PC-9 (cell line): ENCODE measurements around the gene ADAM19. TPM values are rescaled to one million over a fixed set of nuclear protein-coding genes. Genes with fewer than 3 reads are reported as not detected.

Source experiments
- BruUV-seq: library from RNA; stranded (reverse); fragments of 400-500 nt; replicated peaks from 2 replicates; lab custom pipeline; 2021; lab: Mats Ljungman, UMichigan
- CTCF ChIA-PET: fragments of 300-600 bp; sonication (Branson Sonifier 250); formaldehyde crosslinking; loops from one replicate; lab custom pipeline; 2022; ENCODE audit warnings: antibody characterized with exemption; lab: Charles Lee
- POLR2A ChIA-PET: fragments of 300-600 bp; sonication (Branson Sonifier 250); formaldehyde crosslinking; loops from one replicate; lab custom pipeline; 2022; ENCODE audit warnings: antibody characterized with exemption; ENCODE audit not compliant: unreplicated experiment; lab: Charles Lee
- DNase-seq, 2 experiments: peaks; one replicate each; pipeline versions ENCODE4 v3.0.0 to v3.0.0-alpha.2; 2015 to 2022; ENCODE audit warnings: mixed read lengths in 1 of 2
- H2AFZ ChIP-seq: fragments of 200-600 bp; sonication (generic); 2 replicates; pipeline ENCODE4 v1.8.1; 2017; ENCODE audit warnings: antibody characterized with exemption
- H3F3A ChIP-seq: fragments of 200-600 bp; sonication (generic); 2 replicates; pipeline ENCODE4 v1.8.1; 2017; ENCODE audit warnings: antibody characterized with exemption, mild to moderate bottlenecking, low read depth; ENCODE audit not compliant: insufficient read depth
- H3K27ac ChIP-seq: fragments of 200-600 bp; sonication (generic); 2 replicates; pipeline ENCODE4 v1.6.1; 2016; ENCODE audit warnings: mixed run types
- H3K27me3 ChIP-seq: fragments of 200-600 bp; sonication (generic); 2 replicates; pipeline ENCODE4 v1.6.1; 2016; ENCODE audit warnings: low read depth, mixed run types; ENCODE audit not compliant: insufficient read depth
- H3K36me3 ChIP-seq: fragments of 200-600 bp; sonication (generic); 2 replicates; pipeline ENCODE4 v1.6.1; 2016; ENCODE audit warnings: low read depth, mixed run types
- H3K4me1 ChIP-seq: fragments of 200-600 bp; sonication (generic); replicated peaks from 2 replicates; pipeline ENCODE4 v1.6.1; 2016; ENCODE audit warnings: mixed run types; ENCODE audit not compliant: insufficient read depth
- H3K4me2 ChIP-seq: fragments of 200-600 bp; sonication (generic); 2 replicates; pipeline ENCODE4 v1.6.1; 2017; ENCODE audit warnings: mixed run types
- H3K4me3 ChIP-seq: fragments of 200-600 bp; sonication (generic); 2 replicates; pipeline ENCODE4 v1.6.1; 2016; ENCODE audit warnings: mixed run types
- H3K79me2 ChIP-seq: fragments of 200-600 bp; sonication (generic); 2 replicates; pipeline ENCODE4 v1.6.1; 2017; ENCODE audit warnings: low read depth, mixed run types
- H3K9me2 ChIP-seq: fragments of 200-600 bp; sonication (generic); 2 replicates; pipeline ENCODE4 v1.8.1; 2017; ENCODE audit warnings: mild to moderate bottlenecking; ENCODE audit not compliant: insufficient read depth
- H3K9me3 ChIP-seq: fragments of 200-600 bp; sonication (generic); 2 replicates; pipeline ENCODE4 v1.8.1; 2016; ENCODE audit warnings: low read depth; ENCODE audit not compliant: insufficient read depth
- H4K20me1 ChIP-seq: fragments of 200-600 bp; sonication (generic); 2 replicates; pipeline ENCODE4 v1.8.1; 2017; ENCODE audit not compliant: insufficient read depth
- EZH2 ChIP-seq: fragments of 200-600 bp; sonication (generic); IDR thresholded peaks from 2 replicates; pipeline ENCODE4 v1.8.0; 2017; ENCODE audit warnings: antibody characterized with exemption, low read depth
- intact Hi-C: fragments of 100-400 bp; cut with micrococcal nuclease; formaldehyde crosslinking; loops from one replicate; pipeline ENCODE4 v1.10.0; 2022; ENCODE audit not compliant: unreplicated experiment
- total RNA-seq: library from RNA; stranded (reverse); gene quantifications from 2 replicates; pipeline ENCODE4 v1.2.3, GENCODE V29; 2021
- TF ChIP-seq, protein P1 (sequence below): fragments of 200-600 bp; sonication (generic); conservative IDR thresholded peaks from 2 replicates; pipeline ENCODE4 v1.6.1; 2017; ENCODE audit warnings: mixed run types, antibody characterized with exemption, mild to moderate bottlenecking, moderate library complexity

The ADAM19 gene
- total RNA-seq, 1 experiment from 2014 or later = 7.6 TPM

DNA sequence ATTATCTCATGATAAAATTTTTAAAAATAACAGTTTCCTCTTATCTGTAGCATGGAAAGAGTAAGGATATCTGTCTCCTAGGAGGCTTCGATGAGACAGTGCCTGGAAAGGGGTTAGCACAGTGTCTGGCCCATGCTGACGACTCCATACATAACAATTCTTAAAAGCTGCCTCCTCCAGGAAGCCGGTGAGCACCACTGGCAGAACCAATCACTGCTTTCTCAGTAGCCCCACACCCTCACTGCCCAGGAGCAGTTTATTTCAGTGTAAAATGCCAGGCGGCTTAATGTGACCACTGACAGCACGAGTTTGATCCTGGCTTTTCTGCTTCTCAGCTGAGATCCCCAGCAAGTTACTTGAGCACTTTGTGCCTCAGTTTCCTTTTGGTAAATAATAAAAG, 116.7 kb downstream of the ADAM19 start:
- no peaks in the 10 kb centered on the region for H4K20me1 ChIP-seq
- BruUV-seq = no TSS peak
- no peak for TF ChIP-seq EZH2
- TF ChIP-seq, protein P1, sequence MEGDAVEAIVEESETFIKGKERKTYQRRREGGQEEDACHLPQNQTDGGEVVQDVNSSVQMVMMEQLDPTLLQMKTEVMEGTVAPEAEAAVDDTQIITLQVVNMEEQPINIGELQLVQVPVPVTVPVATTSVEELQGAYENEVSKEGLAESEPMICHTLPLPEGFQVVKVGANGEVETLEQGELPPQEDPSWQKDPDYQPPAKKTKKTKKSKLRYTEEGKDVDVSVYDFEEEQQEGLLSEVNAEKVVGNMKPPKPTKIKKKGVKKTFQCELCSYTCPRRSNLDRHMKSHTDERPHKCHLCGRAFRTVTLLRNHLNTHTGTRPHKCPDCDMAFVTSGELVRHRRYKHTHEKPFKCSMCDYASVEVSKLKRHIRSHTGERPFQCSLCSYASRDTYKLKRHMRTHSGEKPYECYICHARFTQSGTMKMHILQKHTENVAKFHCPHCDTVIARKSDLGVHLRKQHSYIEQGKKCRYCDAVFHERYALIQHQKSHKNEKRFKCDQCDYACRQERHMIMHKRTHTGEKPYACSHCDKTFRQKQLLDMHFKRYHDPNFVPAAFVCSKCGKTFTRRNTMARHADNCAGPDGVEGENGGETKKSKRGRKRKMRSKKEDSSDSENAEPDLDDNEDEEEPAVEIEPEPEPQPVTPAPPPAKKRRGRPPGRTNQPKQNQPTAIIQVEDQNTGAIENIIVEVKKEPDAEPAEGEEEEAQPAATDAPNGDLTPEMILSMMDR = no peak
- no peaks in the 10 kb centered on the region for H3K27me3 ChIP-seq
- no peak overlapping the region for H3K4me2 ChIP-seq
- ChIA-PET POLR2A (no interaction called here), CTCF (no interaction called here)
- no peaks in the 10 kb centered on the region for H3K9me3 ChIP-seq
- H3K4me3 ChIP-seq = no peak overlapping the region
- no peaks in the 10 kb centered on the region for H3K9me2 ChIP-seq
- H3F3A ChIP-seq = no peaks in the 10 kb centered on the region
- no peaks in the 10 kb centered on the region for H3K79me2 ChIP-seq
- no peaks in the 10 kb centered on the region for H3K36me3 ChIP-seq
- peaks cover 3% of the 10 kb centered on the region for H3K4me1 ChIP-seq
- DNase-seq = no peak
- intact Hi-C loops = no loop called here
- no peak overlapping the region for H2AFZ ChIP-seq
- no peak overlapping the region for H3K27ac ChIP-seq

DNA sequence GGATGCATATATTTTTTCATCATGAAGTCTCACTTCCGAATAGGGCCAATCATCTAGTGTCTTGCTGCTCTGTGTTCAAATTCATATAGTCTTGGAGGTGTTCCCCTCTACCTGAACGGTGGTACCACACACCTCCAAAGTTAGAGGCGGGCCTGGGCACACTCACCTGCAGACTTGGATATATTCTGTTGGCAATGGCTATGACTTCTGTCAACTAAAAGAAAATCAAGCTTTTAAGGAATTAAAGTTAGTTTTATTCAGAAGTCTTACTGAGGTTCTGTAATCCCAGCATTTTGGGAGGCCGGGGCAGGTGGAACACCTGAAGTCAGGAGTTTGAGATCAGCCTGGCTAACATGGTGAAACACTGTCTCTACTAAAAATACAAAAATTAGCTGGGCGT, 118.2 kb downstream of the ADAM19 start:
- intact Hi-C loops = no loop called here
- no peaks in the 10 kb centered on the region for H3K36me3 ChIP-seq
- no peak overlapping the region for H3K4me3 ChIP-seq
- no peak overlapping the region for H3K4me2 ChIP-seq
- H3K9me3 ChIP-seq = no peaks in the 10 kb centered on the region
- no peak overlapping the region for H3K27ac ChIP-seq
- no peaks in the 10 kb centered on the region for H3F3A ChIP-seq
- no peaks in the 10 kb centered on the region for H3K79me2 ChIP-seq
- H3K4me1 ChIP-seq = no peaks in the 10 kb centered on the region
- ChIA-PET CTCF (no interaction called here), POLR2A (interaction anchor here (0.7 kb wide), 1 partner anchor 382 kb away, joined by 3 read pairs; no protein-coding TSS in a partner anchor)
- DNase-seq = no peak
- TF ChIP-seq EZH2 = no peak
- TF ChIP-seq, protein P1 = no peak
- no peaks in the 10 kb centered on the region for H3K27me3 ChIP-seq
- BruUV-seq = no TSS peak
- no peak overlapping the region for H2AFZ ChIP-seq
- H4K20me1 ChIP-seq = no peaks in the 10 kb centered on the region
- no peaks in the 10 kb centered on the region for H3K9me2 ChIP-seq

DNA sequence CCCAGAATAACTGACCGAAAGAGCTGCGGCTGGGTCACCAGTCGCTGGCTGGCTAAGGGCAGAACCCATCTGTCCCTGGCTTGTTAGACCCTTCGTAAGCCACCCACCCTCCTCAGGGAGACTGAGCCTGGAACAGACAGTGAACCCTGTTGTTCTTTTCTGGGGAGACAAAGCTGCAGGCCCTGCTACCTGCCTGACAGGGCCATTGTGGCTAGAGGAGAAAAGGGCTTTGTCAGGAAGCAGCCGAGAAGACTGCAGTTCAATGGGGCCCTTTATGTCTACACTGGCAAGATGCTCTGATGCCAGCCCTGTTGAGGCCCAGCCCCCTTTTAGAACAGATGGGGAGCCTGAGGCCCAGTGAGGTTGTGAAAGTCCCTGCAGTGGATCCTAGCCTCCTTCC, 119.3 kb downstream of the ADAM19 start:
- H3K36me3 ChIP-seq = no peaks in the 10 kb centered on the region
- CTCF ChIA-PET = no interaction called here
- TF ChIP-seq EZH2 = no peak
- TF ChIP-seq, protein P1 = no peak
- H3K27ac ChIP-seq = no peak overlapping the region
- H3K9me3 ChIP-seq = no peaks in the 10 kb centered on the region
- intact Hi-C loops = no loop called here
- H3K27me3 ChIP-seq = no peaks in the 10 kb centered on the region
- no peaks in the 10 kb centered on the region for H3K4me1 ChIP-seq
- no peaks in the 10 kb centered on the region for H4K20me1 ChIP-seq
- no peak overlapping the region for H3K4me3 ChIP-seq
- no peak for DNase-seq
- no peaks in the 10 kb centered on the region for H3F3A ChIP-seq
- POLR2A ChIA-PET = no interaction called here
- no peaks in the 10 kb centered on the region for H3K9me2 ChIP-seq
- no TSS peak for BruUV-seq
- no peak overlapping the region for H3K4me2 ChIP-seq
- no peak overlapping the region for H2AFZ ChIP-seq
- no peaks in the 10 kb centered on the region for H3K79me2 ChIP-seq
